HL-60 (cell line): ENCODE results near the gene DAZAP1.

Experiments
- DNase-seq, 2 experiments: peaks; one replicate each; pipeline ENCODE4 v3.0.0-alpha.2; 2010 to 2020; ENCODE audit warnings: low read depth in 1 of 2, low spot score in 1 of 2
- H3K27ac ChIP-seq: fragments of 250-450 bp; sonication (Bioruptor Pico); replicated peaks from 2 replicates; pipeline ENCODE4 v1.5.1; 2020; ENCODE audit warnings: mild to moderate bottlenecking, moderate library complexity
- H3K27me3 ChIP-seq: fragments of 250-450 bp; sonication (Bioruptor Pico); 2 replicates; pipeline ENCODE4 v1.5.1; 2021; ENCODE audit warnings: mild to moderate bottlenecking, moderate library complexity; ENCODE audit not compliant: insufficient read depth, poor library complexity, severe bottlenecking
- H3K4me3 ChIP-seq: replicated peaks from 2 replicates; pipeline ENCODE4 v1.5.1; 2011; ENCODE audit warnings: mild to moderate bottlenecking, control low read depth, low read length; ENCODE audit not compliant: insufficient read depth
- CTCF ChIP-seq: IDR thresholded peaks from one replicate; pipeline ENCODE4 v1.5.1; 2011; ENCODE audit warnings: low read length, control low read depth, inconsistent platforms; ENCODE audit not compliant: insufficient read depth
- GABPA ChIP-seq: IDR thresholded peaks from 2 replicates; pipeline ENCODE4 v1.6.1; 2012; ENCODE audit warnings: low read depth
- POLR2AphosphoS5 ChIP-seq: IDR thresholded peaks from 2 replicates; pipeline ENCODE4 v1.6.1; 2012; ENCODE audit warnings: low read depth
- REST ChIP-seq: IDR thresholded peaks from 2 replicates; pipeline ENCODE4 v1.6.1; 2012; ENCODE audit warnings: low read depth; ENCODE audit not compliant: insufficient replicate concordance
- SPI1 ChIP-seq: IDR thresholded peaks from 2 replicates; pipeline ENCODE4 v1.6.1; 2012; ENCODE audit warnings: low read depth, mild to moderate bottlenecking, borderline replicate concordance

Gene DAZAP1

DNA sequence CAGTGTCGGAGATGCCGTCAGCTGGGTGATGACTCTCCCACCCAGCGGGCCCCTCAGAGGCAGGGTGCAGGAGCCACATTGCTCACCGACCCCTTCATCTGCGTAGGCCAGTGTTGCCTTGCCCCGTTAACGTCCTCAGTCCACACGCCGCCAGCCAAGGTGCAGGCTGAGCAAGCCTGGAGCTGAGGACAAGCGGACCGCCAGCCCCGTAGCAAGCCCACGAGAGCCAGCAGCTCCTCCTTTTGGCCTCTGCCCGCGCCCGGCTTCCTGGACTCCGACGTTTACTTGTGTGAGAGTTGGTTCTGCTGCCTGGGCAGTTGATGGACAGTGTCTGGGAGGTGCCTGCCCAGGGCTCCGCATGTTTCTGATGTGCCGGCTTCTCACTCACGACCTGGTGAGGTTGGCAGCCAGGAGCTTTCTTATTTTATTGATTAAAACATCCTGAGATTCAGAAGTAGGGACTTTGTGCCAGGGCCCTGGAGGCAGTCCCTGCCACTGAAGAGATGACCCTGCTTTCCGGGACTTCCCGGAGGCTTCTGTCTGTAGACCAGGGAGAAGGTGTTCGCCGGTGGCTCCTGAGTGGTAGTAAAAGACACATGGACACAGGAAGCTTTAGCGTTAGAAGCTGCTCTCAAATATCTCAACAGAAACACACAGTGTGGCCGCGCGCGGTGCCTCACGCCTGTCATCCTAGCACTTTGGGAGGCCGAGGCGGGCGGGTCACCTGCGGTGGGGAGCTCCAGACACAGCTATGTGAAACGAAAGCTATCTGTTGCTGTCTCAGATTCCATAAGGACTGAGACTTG is 5.8 kb downstream of the DAZAP1 start:
- no peaks in the 10 kb centered on the region for H3K27me3 ChIP-seq
- no peak overlapping the region for H3K4me3 ChIP-seq
- DNase-seq: no peak
- no peak overlapping the region for H3K27ac ChIP-seq
- TF ChIP-seq SPI1: no peak
- no peak for TF ChIP-seq CTCF
- TF ChIP-seq POLR2AphosphoS5: no peak
- no peak for TF ChIP-seq REST
- TF ChIP-seq GABPA: no peak

DNA sequence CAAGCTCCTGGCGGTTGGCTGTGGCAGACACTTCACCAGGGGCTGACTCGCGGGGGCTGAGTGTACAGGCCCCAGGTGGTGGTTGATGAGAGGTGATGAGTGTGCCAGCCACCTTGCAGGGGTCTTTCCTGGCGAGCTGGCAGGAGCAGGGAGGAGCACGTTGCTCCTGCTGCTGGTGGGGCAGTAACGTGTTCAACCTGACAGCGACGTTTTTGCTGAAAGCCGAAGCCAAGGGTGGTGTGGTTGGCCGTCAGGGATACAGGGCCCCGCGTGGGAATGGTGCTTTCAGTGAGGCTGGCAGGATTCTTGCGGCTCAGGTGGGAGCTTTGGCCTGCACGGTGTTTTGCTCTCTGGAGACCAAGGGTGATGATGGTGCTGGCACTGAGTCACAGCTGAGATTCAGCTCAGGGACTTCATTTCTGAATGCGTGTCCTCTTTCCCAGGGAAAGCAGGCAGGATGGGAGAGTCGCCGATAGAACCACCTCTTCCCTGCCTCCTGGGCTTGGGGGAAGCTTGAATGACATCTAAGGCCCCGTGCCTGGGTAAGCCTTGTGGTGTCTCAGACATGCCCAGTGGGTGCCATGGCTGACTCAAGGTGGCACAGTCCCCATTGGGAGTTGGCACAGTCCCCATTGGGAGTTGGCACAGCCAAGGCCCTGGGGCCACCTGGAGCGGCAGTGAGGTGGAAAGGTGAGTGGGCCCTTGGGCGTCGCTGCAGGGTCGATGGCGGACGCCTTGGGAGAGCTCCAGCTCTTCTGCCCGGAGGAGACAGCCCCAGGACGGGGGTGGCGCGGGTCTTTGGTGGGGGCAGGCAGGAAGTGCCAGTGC is 8.8 kb downstream of the DAZAP1 start:
- TF ChIP-seq GABPA: no peak
- TF ChIP-seq REST: no peak
- no peak for TF ChIP-seq CTCF
- TF ChIP-seq SPI1: no peak
- TF ChIP-seq POLR2AphosphoS5: no peak
- H3K4me3 ChIP-seq: no peak overlapping the region
- H3K27me3 ChIP-seq: no peaks in the 10 kb centered on the region
- peak overlapping the region; percentile 50 for H3K27ac ChIP-seq
- DNase-seq: no peak

- Histone ChIP-seq H3K27me3 (no peaks in the 10 kb centered on the region), H3K4me3 (no peak overlapping the region), H3K27ac (no peak overlapping the region)
- TF ChIP-seq SPI1 (no peak), REST (no peak), GABPA (no peak), POLR2AphosphoS5 (no peak), CTCF (no peak)
- no peak for DNase-seq
These were observed 9.8 kb downstream of the DAZAP1 start for GRCh38 chr19:1417145-1417544.
